HepG2 (cell line): ENCODE data around the gene CYP11A1. TPM values are rescaled to one million over a fixed set of nuclear protein-coding genes. Genes with fewer than 3 reads are reported as not detected.

Experiments used
- AKAP8 ChIP-seq: sonication (generic); formaldehyde crosslinking; IDR thresholded peaks from 2 replicates; pipeline ENCODE4 v1.5.1; 2020; ENCODE audit warnings: mild to moderate bottlenecking, missing genetic modification reagents
- ARID2 ChIP-seq: sonication (generic); formaldehyde crosslinking; IDR thresholded peaks from 2 replicates; pipeline ENCODE4 v1.8.1; 2022; ENCODE audit warnings: mild to moderate bottlenecking, missing genetic modification reagents, borderline replicate concordance
- ATF1 ChIP-seq: IDR thresholded peaks from 2 replicates; pipeline ENCODE4 v1.6.1; 2016; ENCODE audit warnings: mild to moderate bottlenecking, control low read depth
- ELF4 ChIP-seq: sonication (generic); formaldehyde crosslinking; IDR thresholded peaks from 2 replicates; pipeline ENCODE4 v1.5.0; 2020; ENCODE audit warnings: missing genetic modification reagents, mild to moderate bottlenecking, moderate library complexity, borderline replicate concordance
- GATA4 ChIP-seq: sonication (generic); IDR thresholded peaks from 2 replicates; pipeline ENCODE4 v1.6.1; 2016; ENCODE audit warnings: antibody characterized with exemption, low read depth, borderline replicate concordance
- IRF2 ChIP-seq: IDR thresholded peaks from 2 replicates; pipeline ENCODE4 v1.6.1; 2018; ENCODE audit warnings: missing genetic modification reagents, missing compliant biosample characterization
- NCOA5 ChIP-seq: sonication (generic); formaldehyde crosslinking; IDR thresholded peaks from 2 replicates; pipeline ENCODE4 v1.4.0; 2020; ENCODE audit warnings: missing genetic modification reagents
- NR0B2 ChIP-seq: sonication (generic); formaldehyde crosslinking; IDR thresholded peaks from 2 replicates; pipeline ENCODE4 v1.4.0; 2020; ENCODE audit warnings: mild to moderate bottlenecking, missing genetic modification reagents
- PAWR ChIP-seq: sonication (generic); formaldehyde crosslinking; IDR thresholded peaks from 2 replicates; pipeline ENCODE4 v1.4.0; 2020; ENCODE audit warnings: missing genetic modification reagents, mild to moderate bottlenecking, borderline replicate concordance
- PHB2 ChIP-seq: fragments of 450-650 bp; IDR thresholded peaks from 2 replicates; pipeline ENCODE4 v1.6.1; 2018; ENCODE audit not compliant: partially characterized antibody
- PRPF4 ChIP-seq: fragments of 200-400 bp; formaldehyde crosslinking; IDR thresholded peaks from 2 replicates; pipeline ENCODE4 v1.6.1; 2016; ENCODE audit warnings: low read length, low read depth; ENCODE audit not compliant: poor library complexity, severe bottlenecking
- SAFB2 ChIP-seq: sonication (generic); formaldehyde crosslinking; IDR thresholded peaks from 2 replicates; pipeline ENCODE4 v1.5.1; 2020; ENCODE audit warnings: missing genetic modification reagents, low read depth, mild to moderate bottlenecking, borderline replicate concordance
- SRY ChIP-seq: sonication (generic); formaldehyde crosslinking; IDR thresholded peaks from 2 replicates; pipeline ENCODE4 v1.8.0; 2022; ENCODE audit warnings: mild to moderate bottlenecking, missing genetic modification reagents
- STAG1 ChIP-seq: sonication (generic); formaldehyde crosslinking; IDR thresholded peaks from 2 replicates; pipeline ENCODE4 v1.4.0; 2020; ENCODE audit warnings: missing genetic modification reagents
- TRIM22 ChIP-seq: fragments of 450-650 bp; IDR thresholded peaks from 2 replicates; pipeline ENCODE4 v1.6.1; 2017
- ZFP1 ChIP-seq: IDR thresholded peaks from 2 replicates; pipeline ENCODE4 v1.6.1; 2016
- ZNF12 ChIP-seq: sonication (generic); formaldehyde crosslinking; IDR thresholded peaks from 2 replicates; pipeline ENCODE4 v1.5.0; 2020; ENCODE audit warnings: missing genetic modification reagents
- ZNF337 ChIP-seq: sonication (generic); formaldehyde crosslinking; IDR thresholded peaks from 2 replicates; pipeline ENCODE4 v1.5.1; 2020; ENCODE audit warnings: missing genetic modification reagents, low read depth, mild to moderate bottlenecking, borderline replicate concordance
- ZNF430 ChIP-seq: sonication (generic); formaldehyde crosslinking; IDR thresholded peaks from 2 replicates; pipeline ENCODE4 v1.9.0; 2021; ENCODE audit warnings: mild to moderate bottlenecking, missing genetic modification reagents
- ZNF513 ChIP-seq: sonication (generic); formaldehyde crosslinking; conservative IDR thresholded peaks from 2 replicates; pipeline ENCODE4 v1.5.0; 2020; ENCODE audit warnings: missing genetic modification reagents
- ZNF574 ChIP-seq: sonication (generic); formaldehyde crosslinking; IDR thresholded peaks from 2 replicates; pipeline ENCODE4 v1.4.0; 2020; ENCODE audit warnings: missing genetic modification reagents
- ZNF598 ChIP-seq: sonication (generic); formaldehyde crosslinking; IDR thresholded peaks from 2 replicates; pipeline ENCODE4 v1.5.1; 2020; ENCODE audit warnings: mild to moderate bottlenecking, missing genetic modification reagents, borderline replicate concordance
- ZNF644 ChIP-seq: IDR thresholded peaks from 2 replicates; pipeline ENCODE4 v1.6.1; 2016; ENCODE audit warnings: low read depth
- ZNF878 ChIP-seq: sonication (generic); formaldehyde crosslinking; IDR thresholded peaks from 2 replicates; pipeline ENCODE4 v1.8.1; 2023; ENCODE audit warnings: mild to moderate bottlenecking, missing genetic modification reagents, moderate library complexity
- ZSCAN12 ChIP-seq: sonication (generic); formaldehyde crosslinking; IDR thresholded peaks from 2 replicates; pipeline ENCODE4 v1.9.0; 2021; ENCODE audit warnings: mild to moderate bottlenecking, missing genetic modification reagents
- polyA plus RNA-seq, 8 experiments: library from polyadenylated mRNA; depleted of rRNA in 3 of 8; stranded (reverse) in 7 of 8; unstranded in 1 of 8; fragments of >200 nt; fragmentation: Illumina TruSeq in 4 of 8; extraction: Trizol in 4 of 8; gene quantifications; 2 replicates each; pipeline versions ENCODE4 v1.2.1 to v1.2.3, GENCODE V29; 2011 to 2016; ENCODE audit warnings: low read depth in 4 of 8, missing spikeins in 1 of 8, mixed read lengths in 1 of 8; ENCODE audit not compliant: insufficient read depth in 1 of 8
- total RNA-seq, 5 experiments: library from RNA; depleted of rRNA; stranded (reverse); fragments of >200 nt; fragmentation: Illumina TruSeq; extraction: Trizol; gene quantifications; 2 replicates each; pipeline ENCODE4 v1.2.3, GENCODE V29; 2016; ENCODE audit warnings: low read depth in 1 of 5

Gene CYP11A1
- total and polyA plus RNA-seq, 2 of the 13 experiments (the other 11 are each of a cell fraction or from before 2014, with no cell fraction given) = 0.66 to 0.92 TPM

GRCh38 chr15:74382004-74382816 lies 14.8 kb upstream of the CYP11A1 start (continued):
- TF ChIP-seq ZFP1 (CRISPR knock-in tag) (no peak; the same call in 1 of the 2 replicates), AKAP8 (CRISPR knock-in tag) (0 out of 2 replicates have a peak, but pooled peaks have one; percentile 34), ZNF337 (no peak), PRPF4 (no peak), ARID2 (CRISPR knock-in tag) (no peak), ELF4 (CRISPR knock-in tag) (no peak), ZNF598 (CRISPR knock-in tag) (0 out of 2 replicates have a peak, but pooled peaks have one; percentile 63), ZNF644 (no peak), ZNF430 (CRISPR knock-in tag) (no peak), ZNF12 (CRISPR knock-in tag) (no peak), SAFB2 (no peak), NCOA5 (CRISPR knock-in tag) (no peak), ZSCAN12 (CRISPR knock-in tag) (no peak), ZNF878 (CRISPR knock-in tag) (no peak), SRY (CRISPR knock-in tag) (no peak), PAWR (CRISPR knock-in tag) (no peak), PHB2 (no peak), IRF2 (CRISPR knock-in tag) (peak; percentile 67; the same call in 1 of the 2 replicates), STAG1 (CRISPR knock-in tag) (peak; percentile 99), ZNF574 (CRISPR knock-in tag) (no peak; the same call in 1 of the 2 replicates), ZNF513 (CRISPR knock-in tag) (no peak), GATA4 (no peak), NR0B2 (CRISPR knock-in tag) (no peak), TRIM22 (no peak), ATF1 (CRISPR knock-in tag) (no peak)
